HPDE6-E6E7 (cell line): Measurements from ENCODE around the gene RELCH.

Experiments used
- DNase-seq: peaks from one replicate; pipeline ENCODE4 v3.0.0; 2011; ENCODE audit warnings: missing footprints; ENCODE audit errors: extremely low spot score

RELCH gene

GRCh38 chr18:62258093-62258492, 71.0 kb downstream of the RELCH start:
- DNase-seq, result no peak

GRCh38 chr18:62258616-62259015, 71.6 kb downstream of the RELCH start:
- DNase-seq, result no peak

- DNase-seq, result no peak
Observed at GRCh38 chr18:62262061-62262460, 75.0 kb downstream of the RELCH start.

- no peak for DNase-seq
Observed at GRCh38 chr18:62264984-62265383, 77.9 kb downstream of the RELCH start.

- DNase-seq, result no peak
Observed at GRCh38 chr18:62277045-62277444, 90.0 kb downstream of the RELCH start.

- DNase-seq, result no peak
Observed at GRCh38 chr18:62279561-62279960, 92.5 kb downstream of the RELCH start.

GRCh38 chr18:62280058-62280457, 93.0 kb downstream of the RELCH start:
- no peak for DNase-seq

GRCh38 chr18:62280786-62281185, 93.7 kb downstream of the RELCH start:
- no peak for DNase-seq

- peak; percentile 16 for DNase-seq
Observed at GRCh38 chr18:62281684-62282083, 94.6 kb downstream of the RELCH start.

- DNase-seq, result no peak
Observed at GRCh38 chr18:62282188-62282629, 95.2 kb downstream of the RELCH start.

- DNase-seq, result no peak
Observed at GRCh38 chr18:62284637-62285036, 97.6 kb downstream of the RELCH start.

GRCh38 chr18:62285281-62285680, 98.2 kb downstream of the RELCH start:
- DNase-seq, result no peak

- no peak for DNase-seq
Observed at GRCh38 chr18:62287781-62288664, 101.0 kb downstream of the RELCH start.

GRCh38 chr18:62288665-62289008, 101.6 kb downstream of the RELCH start:
- DNase-seq, result no peak

- no peak for DNase-seq
Observed at GRCh38 chr18:62289047-62289446, 102.0 kb downstream of the RELCH start.

- no peak for DNase-seq
Observed at GRCh38 chr18:62294073-62294472, 107.0 kb downstream of the RELCH start.

- no peak for DNase-seq
Observed at GRCh38 chr18:62300359-62300963, 113.4 kb downstream of the RELCH start.

GRCh38 chr18:62301322-62301721, 114.3 kb downstream of the RELCH start:
- no peak for DNase-seq

GRCh38 chr18:62312851-62313250, 125.8 kb downstream of the RELCH start:
- DNase-seq, result no peak

GRCh38 chr18:62318228-62319180, 131.4 kb downstream of the RELCH start:
- no peak for DNase-seq

- DNase-seq, result no peak
Observed at GRCh38 chr18:62321201-62321600, 134.1 kb downstream of the RELCH start.
